Activated CD8-positive, alpha-beta memory T cell treated with anti-CD3 and anti-CD28 coated beads for 24 hours (primary cell): Measurements from ENCODE around the gene REPIN1.

ENCODE experiments used
- DNase-seq: peaks from one replicate; pipeline ENCODE4 v3.0.0-alpha.2; 2020

REPIN1 gene

DNA sequence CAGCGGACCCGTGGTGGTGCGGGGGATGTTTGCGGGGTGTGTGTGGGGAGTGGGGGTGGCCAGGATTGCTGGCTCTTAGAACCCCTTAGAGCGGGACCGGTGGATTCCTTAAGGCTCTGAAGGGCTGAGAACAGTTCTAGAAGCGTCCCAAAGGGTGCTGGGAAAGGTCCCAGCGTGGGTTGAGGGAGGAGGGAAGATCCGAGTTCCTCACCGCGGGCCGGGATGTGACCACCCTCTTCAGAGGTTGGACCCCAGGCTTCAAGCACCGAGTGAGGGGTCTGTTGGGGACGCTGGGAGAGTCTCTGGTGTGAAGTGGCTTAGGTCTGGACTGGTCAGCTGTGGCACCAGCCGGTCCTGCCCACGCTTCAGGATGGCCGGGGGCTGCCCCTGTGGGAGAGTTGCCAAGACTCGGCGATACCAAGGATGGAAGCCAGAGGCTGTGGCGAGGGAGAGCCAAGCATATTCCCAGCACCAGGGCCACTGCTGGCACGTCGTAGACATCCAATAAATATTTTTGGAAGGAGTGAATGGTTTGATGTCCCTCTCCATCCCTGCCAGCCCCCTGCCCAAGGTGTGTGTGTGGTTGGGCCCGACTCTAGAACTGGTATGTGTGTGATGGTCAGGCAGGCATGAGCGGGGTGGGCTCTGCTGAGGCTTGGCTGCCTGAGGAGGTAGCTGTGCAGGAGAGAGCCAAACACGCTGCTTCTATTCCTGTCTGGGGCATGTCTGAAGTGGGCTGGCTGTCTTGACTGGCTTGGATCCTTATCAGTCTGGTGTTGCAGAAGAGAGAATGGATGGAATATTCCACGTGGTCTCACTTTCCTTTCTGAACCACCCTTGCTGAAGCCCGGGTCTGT, 29.7 kb downstream of the REPIN1 start:
- DNase-seq, result no peak

DNA sequence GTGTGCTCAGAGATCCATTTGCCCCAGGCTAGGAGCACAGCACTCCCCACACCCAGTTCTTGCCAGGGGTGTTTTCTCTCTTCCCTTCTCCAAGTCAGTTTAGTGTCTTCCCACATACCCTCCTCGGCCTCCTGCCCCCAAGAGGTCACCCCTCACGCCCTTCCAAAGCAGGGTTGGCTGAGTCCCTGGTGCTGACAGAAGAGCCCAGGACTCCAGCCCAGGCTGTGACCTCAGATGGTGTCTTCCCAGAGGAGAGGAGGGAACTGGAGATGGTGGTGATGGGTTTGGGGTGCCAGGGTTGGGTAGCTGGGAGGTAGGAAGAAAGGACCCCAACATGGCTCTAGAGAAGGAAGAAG, 30.3 kb downstream of the REPIN1 start:
- DNase-seq, result no peak

DNA sequence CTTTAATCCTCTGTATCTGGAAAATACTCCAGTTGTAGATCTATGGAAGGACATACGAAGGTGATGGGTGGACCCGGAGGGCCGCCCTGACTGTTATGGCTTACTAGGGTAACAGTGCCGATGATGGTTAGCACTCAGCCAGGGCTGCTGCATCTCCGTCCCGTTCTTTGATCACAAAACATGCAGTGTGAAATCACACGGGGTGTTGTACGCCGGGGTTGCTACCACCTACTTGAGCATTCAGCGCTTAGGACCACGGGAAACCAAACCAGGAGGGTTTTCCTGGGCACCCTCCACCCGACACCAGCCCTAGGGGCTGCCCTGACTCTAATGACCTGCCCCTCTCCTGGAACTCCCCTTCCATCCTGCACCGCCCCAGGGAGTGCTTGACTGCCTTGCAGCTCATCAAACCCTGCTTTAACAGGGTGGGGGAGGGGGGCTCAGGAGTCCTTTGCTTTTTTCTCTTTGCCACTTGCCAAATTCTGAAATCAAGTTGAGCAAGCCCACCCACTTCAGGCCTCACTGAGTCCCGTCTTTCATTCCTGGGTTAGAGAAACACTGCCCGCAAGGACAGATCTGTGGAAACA, 30.9 kb downstream of the REPIN1 start:
- no peak for DNase-seq

DNA sequence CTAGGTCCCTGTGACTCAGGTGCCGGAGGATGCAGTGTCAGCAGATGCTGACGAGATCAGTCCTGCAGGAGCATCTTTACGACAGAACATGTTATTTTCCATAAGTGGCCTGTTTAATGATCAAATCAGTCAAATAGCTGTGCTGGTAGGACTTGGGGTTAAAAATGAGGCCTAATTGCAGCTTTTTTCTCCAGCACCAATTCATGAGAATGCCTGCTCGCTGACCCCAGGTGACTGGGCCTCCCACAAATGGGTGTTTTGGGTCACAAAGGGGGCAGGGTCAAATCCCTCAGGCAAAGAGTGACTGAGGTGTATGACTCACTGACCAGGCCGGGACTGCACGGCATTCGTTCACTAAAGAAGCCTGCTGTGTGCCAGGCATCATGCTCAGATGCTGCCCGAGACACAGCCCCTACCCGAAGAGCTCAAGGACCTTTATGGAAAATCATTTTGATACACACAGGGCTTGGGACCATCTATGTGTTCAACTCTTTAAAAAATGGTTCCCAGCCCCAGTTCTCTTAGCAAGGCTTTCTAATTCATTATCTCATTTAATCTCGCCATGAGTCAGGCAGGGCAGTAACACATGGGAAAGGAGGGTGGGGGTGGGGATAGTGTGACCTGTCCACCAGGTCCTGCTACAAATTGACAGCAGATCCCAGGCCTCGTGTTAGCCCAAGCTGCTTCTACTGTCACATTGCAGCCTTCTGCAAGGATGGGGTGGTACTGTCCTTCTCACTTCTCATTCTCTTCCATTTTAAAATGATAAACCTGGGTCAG, 31.6 kb downstream of the REPIN1 start:
- DNase-seq, result no peak

DNA sequence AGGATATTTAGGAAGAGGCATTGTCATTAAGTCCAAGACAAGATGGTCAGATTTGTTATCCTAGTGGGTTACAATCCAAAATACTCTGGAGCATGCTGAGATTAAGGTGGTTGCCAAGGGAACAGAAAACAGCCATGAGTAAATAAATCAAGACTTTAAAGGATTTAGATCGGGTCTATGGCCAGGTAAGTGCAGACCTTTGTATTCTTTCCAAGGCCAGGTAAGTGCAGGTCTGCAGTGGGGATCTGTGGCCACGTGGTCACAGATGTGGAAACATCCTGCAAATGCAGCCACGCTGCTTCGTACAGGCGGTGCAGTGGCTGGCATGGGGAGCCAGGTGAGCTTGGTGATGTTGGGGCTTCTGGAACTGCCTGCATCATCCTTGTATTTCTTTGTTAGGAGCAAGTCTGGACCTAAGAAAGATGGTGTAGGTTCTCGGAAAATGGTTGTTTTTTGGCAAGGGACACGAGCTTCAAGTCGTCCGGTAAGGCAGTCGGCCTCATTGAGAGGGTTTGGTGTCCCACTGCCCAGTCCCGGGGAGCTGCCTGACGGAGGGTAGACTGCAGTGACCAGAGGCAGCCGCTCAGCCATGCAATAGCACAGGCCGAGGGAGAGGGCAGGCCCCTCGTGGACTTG, 32.3 kb downstream of the REPIN1 start:
- DNase-seq, result no peak

DNA sequence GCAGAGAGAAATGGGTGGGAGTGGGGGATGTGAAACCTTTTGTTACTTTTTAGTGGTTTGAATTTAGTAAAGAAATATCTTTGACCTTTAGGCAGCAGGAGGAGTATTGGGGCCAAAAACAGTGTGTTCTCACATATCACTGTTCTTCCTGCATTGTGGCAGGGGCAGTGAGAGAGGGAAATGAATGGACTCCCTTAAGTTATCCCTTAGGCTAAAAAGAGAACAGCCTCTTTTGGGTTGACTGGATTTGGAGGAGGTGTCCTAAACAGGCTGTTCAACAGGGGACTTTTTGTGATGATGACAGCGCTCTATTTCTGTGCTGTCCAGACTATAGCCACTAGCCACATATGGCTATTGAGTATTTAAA, 32.8 kb downstream of the REPIN1 start:
- DNase-seq, result no peak

DNA sequence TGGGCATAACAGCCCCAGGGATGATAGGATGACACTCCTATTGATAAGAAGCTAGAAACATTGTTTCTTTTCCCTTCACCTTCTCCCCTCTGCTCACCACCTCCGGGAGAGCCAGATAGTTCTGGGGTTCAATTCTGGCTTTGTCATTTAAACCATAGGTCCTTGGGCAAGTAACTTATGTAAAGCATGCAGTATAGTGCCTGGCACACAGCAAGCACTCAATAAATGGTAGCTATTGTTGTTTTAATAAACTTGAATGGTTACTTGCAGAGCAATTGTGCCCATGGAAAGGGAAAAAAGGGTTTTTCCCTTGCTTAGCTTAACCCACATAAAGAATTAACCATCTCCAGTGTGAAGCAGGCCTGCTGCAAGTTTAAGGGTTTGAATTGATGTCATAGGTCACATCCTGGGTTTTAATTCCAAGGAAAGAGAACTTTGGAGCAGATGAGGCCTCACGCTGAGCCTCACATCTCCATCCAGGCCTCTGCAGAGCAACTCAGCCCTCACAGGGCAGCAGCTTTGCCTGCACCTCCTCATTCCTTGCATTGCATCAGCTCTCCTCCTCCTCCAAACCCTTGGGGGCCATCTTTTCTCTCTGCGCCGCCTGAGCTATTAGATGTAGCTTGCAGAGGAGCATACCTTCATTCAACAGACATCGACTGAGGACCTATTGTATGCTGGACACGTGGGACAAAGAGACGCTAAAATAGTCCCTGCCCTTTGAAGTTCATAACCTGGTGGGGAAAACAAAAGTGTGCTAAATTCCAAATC, 33.4 kb downstream of the REPIN1 start:
- DNase-seq, result no peak

DNA sequence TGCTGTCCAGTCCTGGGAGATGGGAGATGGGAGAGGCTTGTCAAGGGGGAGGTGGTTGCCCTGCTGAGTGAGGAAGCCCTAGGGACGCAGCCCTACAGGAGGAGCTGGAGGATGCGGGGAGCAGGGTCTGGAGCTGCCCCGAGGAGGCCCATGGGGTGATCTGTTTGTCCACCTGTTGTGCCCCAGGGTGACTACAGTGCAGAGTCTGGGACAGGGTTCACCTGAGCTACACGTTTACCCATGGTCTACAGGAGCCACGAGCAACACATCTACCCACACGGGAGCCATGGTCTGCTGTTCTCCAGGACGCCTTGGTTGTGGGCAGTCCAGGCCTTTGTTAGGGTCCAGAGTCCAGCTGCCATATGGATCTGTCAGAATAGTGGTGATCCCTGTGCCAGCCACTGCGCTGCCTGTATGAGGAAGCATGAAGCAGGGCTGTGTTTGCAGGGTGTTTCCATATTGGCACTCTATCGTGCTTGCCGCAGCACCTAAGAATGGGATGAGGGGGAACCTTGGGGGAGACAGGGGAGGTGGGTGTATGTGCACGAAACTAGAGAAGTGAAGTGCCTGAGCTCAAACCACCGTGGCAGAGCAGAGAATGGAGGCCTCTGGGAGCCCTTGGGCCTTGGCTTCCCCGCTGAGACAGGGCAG, 34.2 kb downstream of the REPIN1 start:
- DNase-seq, result no peak

DNA sequence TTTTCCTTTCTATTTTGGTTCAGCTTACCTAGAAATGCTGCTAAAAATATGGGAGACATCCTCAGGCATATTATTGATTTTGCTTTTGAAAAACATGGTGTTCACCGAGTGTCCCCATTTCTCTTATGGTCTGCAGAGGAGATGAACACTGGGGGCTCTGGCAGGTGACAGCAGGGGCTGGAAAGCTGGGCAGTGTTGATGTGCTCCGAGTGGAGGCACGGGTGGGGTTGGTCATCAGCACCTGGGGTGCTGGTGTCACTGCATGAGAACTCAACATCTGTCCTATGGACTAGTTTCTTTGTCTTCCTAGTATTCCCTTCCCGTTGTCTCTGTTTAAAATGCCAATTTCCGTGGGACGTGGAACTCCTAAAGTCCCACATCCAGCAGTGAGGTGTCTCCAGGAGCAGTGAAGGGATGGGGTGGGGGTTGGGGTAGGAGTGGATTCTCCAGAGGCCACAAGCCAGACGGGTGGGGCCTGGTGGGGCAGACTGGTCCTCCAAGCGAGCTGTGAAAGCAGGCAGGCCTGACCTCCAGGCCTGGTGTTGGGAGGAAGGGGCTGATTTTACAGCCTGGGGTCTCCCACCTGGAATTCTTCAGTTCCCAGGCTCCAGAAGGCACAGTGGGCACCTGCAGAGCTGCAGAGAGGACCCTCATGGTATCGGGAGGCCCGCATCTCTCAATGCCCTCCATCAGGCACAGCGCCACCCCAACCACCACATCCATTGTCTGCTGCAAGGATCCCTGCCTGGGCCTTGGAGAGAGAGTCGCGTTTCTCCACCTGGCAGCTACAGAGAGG, 35.0 kb downstream of the REPIN1 start:
- DNase-seq, result no peak

DNA sequence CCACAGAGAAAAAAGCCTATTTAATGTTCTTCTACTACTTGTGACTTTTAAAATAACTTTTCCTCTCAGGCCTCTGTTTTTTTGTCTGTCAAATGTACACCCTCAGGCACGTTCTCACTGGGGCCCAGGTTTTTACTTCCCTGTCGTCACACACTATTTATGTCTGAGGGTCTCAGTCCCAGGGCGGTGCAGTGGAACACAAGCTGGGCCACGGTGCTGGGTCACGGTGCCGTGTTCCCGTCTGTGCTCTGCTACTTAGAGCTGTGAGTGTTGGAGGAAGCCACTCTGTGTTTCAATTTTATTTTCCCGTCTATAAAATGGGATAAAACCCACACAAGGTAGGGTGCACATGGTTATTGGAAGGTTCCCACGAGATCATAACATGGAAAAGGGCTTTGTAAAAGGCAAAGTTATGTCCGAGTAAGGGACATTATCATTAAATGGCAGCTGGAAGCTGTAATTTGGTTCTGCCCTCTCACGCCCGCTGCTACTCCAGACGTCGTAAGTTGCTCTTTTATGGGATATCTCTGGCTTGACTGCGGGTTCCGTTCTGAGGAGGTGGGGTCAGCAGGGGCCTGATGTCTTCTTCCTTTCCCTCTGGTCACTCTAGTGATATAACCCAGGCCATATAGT, 35.7 kb downstream of the REPIN1 start:
- no peak for DNase-seq

DNA sequence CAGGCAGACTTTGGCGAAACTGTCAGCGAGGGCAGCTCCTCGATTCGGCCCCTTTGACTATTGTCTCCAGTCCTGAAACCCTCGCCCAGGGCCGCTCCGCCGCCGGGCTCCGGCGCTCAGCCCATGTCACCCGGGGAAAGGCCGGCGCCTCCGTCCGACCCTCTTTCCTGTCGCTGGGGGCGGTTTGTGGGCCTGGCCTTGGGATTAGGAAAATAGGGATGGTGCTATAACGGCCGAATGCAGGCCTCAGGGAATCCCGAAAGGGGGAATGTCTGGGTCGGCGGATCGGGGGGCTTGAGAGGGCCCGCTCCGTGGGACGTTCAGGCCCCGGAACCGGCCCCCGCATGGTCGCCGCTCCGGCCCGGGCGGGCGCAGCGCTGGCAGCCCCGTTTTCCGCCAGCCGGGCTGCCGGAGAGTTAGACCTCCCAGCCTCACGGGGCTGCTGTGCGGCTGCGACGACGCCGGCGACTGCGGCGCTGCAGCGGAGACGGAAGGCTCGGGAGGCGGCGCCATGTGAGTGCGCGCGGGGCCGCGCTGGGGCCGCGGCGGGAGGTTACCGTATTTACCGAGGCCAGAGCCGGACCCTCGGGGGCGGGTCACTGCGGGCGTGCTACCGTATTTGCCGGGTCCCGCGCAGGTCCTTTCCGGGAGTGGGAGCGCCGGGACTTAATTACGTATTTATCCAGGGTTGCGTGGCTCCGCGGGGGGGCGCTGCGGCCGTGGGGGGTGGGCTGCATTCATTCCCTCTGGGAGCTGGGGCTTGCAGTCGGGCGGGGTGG, 36.4 kb downstream of the REPIN1 start:
- peak; percentile 89 for DNase-seq

DNA sequence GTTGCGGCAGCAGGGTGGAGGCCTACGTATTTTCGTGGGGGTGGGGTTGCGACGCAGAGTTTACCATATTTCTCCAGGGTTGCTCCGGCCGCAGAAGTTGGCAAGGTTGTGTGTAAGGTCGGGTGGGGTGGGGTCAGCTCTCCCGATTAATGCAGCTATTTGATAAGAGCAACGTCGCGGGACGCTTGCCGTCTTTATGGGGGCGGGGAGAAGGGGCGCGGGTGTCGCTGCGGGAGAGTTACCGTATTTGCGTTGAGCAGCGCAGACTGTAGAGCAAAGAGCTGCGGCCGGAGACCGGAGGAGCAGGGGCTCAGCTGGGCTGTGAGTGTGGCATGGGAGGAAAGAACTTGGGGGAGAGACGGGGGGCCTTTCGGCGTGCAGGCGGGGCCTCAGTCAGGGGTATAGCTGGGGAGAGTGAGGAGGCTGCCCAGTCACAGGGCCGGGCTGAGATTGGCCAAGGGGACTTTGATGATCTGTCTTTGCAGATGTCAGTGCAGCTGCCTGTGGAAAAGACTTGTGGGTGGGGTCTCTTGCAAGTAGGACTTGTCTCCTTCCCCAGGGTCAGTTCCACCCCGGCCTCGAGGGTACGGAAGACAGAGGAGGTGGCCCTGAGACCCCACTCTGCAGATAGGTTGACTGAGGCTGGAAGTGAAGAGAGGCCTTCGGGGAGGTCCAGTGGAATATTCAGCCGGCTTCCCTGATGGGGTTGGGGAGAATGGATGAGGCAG, 37.1 kb downstream of the REPIN1 start:
- DNase-seq, result peak; percentile 68

DNA sequence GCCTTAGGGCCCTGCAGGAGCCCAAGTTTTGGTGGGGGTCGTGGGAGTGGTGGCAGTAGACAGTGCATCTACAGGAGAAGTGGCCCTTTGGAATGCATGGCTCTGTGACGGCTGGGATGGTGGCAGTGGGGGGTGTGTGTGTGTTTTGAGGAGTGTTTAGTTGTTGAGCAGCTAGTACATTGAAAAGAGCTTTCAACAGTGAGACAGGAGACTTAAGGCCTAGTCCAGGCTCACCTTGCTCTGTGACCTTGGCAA, 37.6 kb downstream of the REPIN1 start:
- no peak for DNase-seq

DNA sequence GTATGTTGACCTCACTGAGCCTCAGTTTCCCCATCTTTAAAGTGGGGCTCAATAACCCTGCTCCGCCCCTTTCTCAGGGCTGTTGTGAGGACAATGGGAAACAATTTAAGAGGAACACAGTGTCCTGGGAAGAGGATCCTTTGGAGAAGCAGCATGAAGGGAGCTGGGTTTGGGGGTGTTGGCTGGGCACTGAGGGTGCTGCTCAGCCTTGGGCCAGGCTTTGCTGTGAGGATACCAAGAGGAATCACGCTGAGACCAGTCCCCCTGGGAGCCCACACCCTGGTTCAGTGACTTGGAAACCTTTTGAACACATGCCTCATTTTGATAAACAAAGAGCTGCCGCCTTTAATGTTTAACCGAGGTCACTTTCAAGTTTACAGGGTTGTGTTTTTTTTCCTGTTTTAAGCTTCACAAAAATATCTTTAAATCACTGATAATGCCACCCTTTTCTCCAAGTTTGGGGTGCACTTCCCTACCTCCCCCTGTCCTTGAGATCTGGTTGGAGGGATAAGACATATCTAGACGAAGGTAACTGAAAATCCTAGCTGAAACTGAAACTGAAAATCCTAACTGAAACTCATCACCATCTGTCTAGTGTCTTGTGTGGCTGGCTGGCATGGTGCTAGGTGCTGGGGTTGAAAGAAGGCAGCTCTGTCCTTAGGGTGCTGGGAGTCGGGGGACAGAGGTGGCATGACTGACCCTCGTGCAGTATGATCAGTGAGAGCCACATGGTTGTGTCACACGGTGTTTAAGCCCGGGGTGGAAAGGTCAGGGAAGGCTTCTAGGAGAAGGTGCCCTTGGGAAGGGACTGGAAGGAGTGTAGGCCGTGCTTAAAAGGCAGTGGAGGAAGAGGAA, 38.2 kb downstream of the REPIN1 start:
- DNase-seq, result peak; percentile 72

DNA sequence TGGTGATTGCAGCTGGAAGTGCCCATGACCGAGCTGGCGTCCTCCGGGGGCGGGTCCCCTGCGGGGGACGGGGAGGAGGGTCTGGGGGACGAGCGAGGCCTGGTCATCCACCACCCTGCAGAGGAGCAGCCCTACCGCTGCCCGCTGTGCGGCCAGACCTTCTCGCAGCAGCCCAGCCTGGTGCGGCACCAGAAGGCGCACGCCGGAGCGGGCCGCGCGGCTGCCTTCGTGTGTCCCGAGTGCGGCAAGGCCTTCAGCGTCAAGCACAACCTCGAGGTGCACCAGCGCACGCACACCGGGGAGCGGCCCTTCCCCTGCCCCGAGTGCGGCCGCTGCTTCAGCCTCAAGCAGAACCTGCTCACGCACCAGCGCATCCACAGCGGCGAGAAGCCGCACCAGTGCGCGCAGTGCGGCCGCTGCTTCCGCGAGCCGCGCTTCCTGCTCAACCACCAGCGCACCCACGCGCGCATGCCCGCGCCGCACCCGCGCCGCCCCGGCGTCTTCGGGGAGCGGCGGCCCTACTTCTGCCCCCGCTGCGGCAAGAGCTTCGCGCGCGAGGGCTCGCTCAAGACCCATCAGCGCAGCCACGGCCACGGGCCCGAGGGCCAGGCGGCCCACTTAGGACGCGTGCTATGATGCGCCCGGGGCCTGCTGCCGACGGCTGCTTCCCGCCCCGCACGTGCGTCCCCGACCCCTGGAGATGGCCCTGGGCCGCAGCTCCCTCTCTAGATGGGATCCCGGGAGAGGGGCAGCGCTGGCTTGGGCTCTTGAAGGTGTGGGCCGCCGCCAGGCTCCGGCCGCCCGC, 39.2 kb downstream of the REPIN1 start:
- DNase-seq, result no peak

DNA sequence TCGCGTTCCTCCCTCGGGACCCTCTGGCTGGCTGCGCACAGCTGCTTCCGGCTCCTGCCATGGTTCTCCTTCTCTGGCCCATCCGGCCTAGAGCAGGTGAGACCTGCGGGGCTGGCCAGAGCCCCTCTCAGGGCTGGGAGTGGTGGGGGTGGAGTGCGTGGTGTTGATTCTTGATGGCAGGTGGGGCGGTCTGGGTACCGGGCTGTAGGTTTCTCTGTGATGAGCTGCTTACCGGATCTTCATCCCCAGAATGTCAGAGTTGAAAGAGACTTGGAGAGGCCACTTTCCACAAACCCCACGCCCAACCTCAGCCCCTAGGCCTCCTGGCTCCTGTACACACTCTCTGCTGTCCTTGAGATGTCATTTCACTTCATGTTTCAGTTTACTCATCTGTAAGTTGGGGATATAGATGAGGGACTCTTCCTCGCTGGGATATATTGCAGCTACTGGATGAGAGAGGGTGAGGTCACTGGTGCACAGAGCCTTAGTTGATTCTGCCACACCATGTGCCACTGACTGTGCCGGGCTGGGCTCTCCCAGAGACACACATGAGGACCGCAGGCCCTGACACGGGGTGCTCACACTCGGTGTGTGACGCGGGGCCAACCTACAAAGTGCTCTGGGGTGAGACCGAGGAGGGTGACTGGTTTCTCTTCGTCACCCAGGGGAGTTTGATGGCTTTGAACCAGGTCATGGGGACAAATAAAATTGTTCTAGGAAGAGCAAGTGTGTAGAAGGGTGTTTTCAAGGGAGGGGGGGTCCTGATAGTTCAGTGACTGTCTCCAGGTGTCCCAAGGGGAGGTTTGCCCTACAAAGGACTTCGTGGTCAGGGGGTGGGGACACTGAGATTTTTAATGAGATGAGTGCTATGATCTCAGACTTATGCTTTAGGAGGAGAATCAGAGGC, 40.0 kb downstream of the REPIN1 start:
- DNase-seq, result no peak
